Astrocyte of the spinal cord (primary cell): ENCODE data around the gene PRAMEF12.
A peak's percentile ranks its signal among the peaks of the same experiment; 100 is the strongest.
"Not testable (repeated sequence)": the region's sequence is repeated elsewhere in the genome, so short reads cannot be mapped to it uniquely, and the experiment has no call there.

Experiments
- DNase-seq: peaks from one replicate; pipeline ENCODE4 v3.0.0; 2011; ENCODE audit warnings: low read depth, low spot score
- H3K4me3 ChIP-seq: 2 replicates; pipeline ENCODE4 v1.5.1; 2011; ENCODE audit warnings: low read depth, mild to moderate bottlenecking, low read length, moderate library complexity
- in situ Hi-C: cut with HindIII; loops from 2 replicates; pipeline ENCODE4 v1.10.0; 2017; ENCODE audit warnings: low sequenced_read_pairs
- TF ChIP-seq, protein P1 (sequence below): IDR thresholded peaks from 2 replicates; pipeline ENCODE4 v1.5.1; 2012; ENCODE audit warnings: low read depth, mild to moderate bottlenecking, low read length, inconsistent platforms

Gene PRAMEF12

GRCh38 chr1:12799730-12800129 is 26.2 kb downstream of the PRAMEF12 start:
- DNase-seq, result no peak
- H3K4me3 ChIP-seq, result no peak overlapping the region
- TF ChIP-seq, protein P1, sequence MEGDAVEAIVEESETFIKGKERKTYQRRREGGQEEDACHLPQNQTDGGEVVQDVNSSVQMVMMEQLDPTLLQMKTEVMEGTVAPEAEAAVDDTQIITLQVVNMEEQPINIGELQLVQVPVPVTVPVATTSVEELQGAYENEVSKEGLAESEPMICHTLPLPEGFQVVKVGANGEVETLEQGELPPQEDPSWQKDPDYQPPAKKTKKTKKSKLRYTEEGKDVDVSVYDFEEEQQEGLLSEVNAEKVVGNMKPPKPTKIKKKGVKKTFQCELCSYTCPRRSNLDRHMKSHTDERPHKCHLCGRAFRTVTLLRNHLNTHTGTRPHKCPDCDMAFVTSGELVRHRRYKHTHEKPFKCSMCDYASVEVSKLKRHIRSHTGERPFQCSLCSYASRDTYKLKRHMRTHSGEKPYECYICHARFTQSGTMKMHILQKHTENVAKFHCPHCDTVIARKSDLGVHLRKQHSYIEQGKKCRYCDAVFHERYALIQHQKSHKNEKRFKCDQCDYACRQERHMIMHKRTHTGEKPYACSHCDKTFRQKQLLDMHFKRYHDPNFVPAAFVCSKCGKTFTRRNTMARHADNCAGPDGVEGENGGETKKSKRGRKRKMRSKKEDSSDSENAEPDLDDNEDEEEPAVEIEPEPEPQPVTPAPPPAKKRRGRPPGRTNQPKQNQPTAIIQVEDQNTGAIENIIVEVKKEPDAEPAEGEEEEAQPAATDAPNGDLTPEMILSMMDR, result no peak
- in situ Hi-C loops, result no loop called here

- no peak for DNase-seq
- in situ Hi-C loops, result no loop called here
- TF ChIP-seq, protein P1, result no peak
- no peak overlapping the region for H3K4me3 ChIP-seq
Observed at GRCh38 chr1:12809933-12810332, 36.4 kb downstream of the PRAMEF12 start.

DNA sequence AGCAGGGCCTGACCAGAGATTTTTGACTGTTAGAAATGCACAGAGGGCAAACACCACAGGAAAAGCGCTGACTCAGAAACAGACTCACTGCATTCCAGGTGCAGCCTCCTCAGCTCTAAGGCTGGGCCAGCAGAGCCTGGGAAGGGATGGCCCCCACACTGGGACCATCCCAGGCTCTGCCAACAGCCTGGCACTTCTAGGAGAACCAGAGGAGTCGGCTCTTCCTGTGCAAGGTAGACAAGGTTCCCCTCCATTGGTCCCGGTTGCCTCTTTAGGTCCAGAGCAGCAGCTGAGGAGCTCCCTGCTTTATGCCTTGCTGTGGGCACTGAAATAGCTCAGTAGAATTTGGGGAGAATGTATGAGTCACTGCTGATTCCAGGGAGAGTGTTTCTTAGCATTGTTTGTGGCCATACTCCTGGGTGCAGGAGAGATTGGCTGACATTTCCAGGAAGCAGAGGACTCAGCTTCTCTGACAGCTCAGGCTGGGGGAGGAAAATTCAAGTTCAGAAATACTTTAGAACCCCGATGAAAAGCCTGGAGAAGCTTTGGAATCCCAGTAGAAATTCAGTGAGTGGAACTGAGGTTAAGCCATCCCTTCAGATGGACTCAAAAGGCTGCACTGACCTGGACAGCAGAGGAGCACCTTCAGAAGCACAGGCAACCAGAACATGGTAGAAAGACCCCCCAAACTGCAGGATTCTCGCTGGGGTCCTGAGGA is 37.3 kb downstream of the PRAMEF12 start:
- H3K4me3 ChIP-seq, result no peak overlapping the region
- DNase-seq, result peak; percentile 3
- TF ChIP-seq, protein P1, result no peak
- in situ Hi-C loops, result no loop called here

DNA sequence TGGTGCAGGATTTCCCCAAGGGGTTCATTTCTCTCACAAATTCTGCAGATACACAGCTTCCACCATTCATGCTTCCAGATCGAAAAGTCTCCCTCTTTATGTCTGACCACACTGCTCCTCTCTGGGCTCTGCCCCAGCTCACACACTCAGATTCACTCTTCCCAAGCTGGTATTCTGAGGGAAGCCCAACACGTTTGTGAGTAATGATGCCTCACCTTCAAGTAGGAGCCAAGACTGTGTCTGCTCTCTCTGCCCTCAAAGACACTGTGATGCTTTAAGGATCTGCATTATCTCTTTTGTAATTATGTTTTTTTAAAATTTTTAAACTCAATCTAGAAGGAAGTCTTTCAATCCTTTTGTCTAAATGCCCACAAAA is 37.9 kb downstream of the PRAMEF12 start:
- H3K4me3 ChIP-seq, result no peak overlapping the region
- in situ Hi-C loops, result no loop called here
- DNase-seq, result no peak
- TF ChIP-seq, protein P1, result no peak

DNA sequence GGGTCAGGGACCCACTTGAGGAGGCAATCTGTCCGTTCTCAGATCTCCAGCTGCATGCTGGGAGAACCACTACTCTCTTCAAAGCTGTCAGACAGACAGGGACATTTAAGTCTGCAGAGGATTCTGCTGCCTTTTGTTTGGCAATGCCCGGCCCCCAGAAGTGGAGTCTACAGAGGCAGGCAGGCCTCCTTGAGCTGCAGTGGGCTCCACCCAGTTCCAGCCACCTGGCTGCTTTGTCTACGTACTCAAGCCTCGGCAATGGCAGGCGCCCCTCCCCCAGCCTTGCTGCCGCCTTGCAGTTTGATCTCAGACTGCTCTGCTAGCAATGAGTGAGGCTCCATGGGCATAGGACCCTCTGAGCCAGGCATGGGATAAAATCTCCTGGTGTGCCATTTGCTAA is 45.5 kb downstream of the PRAMEF12 start:
- in situ Hi-C loops, H3K4me3 ChIP-seq, DNase-seq: not testable (repeated sequence)
